ENCODE data around the gene DGCR6L.
"Not testable (repeated sequence)": the region's sequence is repeated elsewhere in the genome, so short reads cannot be mapped to it uniquely, and the experiment has no call there.

Gene DGCR6L

GRCh38 chr22:20319745-20320658 is at the start of gene DGCR6L:
Gene DGCR6L, minus strand, starts transcription at chr22:20320060. Its CDS starts 72 bp downstream, at chr22:20319988.
- DNase-seq (ENCODE audit: low spot score) = peak; percentile 96

- not testable (repeated sequence) for DNase-seq (ENCODE audit: low spot score)
Observed at GRCh38 chr22:20368875-20369274, 49.0 kb upstream of the DGCR6L start.

GRCh38 chr22:20366841-20367240 is 47.0 kb upstream of the DGCR6L start:
- not testable (repeated sequence) for DNase-seq (ENCODE audit: low spot score)

- DNase-seq (ENCODE audit: low spot score) = not testable (repeated sequence)
Observed at GRCh38 chr22:20364335-20365260, 44.7 kb upstream of the DGCR6L start.

- DNase-seq (ENCODE audit: low spot score) = not testable (repeated sequence)
Observed at GRCh38 chr22:20362403-20362802, 42.5 kb upstream of the DGCR6L start.

- not testable (repeated sequence) for DNase-seq (ENCODE audit: low spot score)
Observed at GRCh38 chr22:20361752-20362229, 41.9 kb upstream of the DGCR6L start.

- DNase-seq (ENCODE audit: low spot score) = not testable (repeated sequence)
Observed at GRCh38 chr22:20360866-20361751, 41.2 kb upstream of the DGCR6L start.

GRCh38 chr22:20360261-20360660 is 40.4 kb upstream of the DGCR6L start:
- not testable (repeated sequence) for DNase-seq (ENCODE audit: low spot score)

GRCh38 chr22:20358503-20359239 is 38.8 kb upstream of the DGCR6L start:
- DNase-seq (ENCODE audit: low spot score) = not testable (repeated sequence)

GRCh38 chr22:20357967-20358366 is 38.1 kb upstream of the DGCR6L start:
- not testable (repeated sequence) for DNase-seq (ENCODE audit: low spot score)

- not testable (repeated sequence) for DNase-seq (ENCODE audit: low spot score)
Observed at GRCh38 chr22:20356906-20357305, 37.0 kb upstream of the DGCR6L start.

- peak; percentile 12 for DNase-seq (ENCODE audit: low spot score)
Observed at GRCh38 chr22:20355939-20356636, 36.2 kb upstream of the DGCR6L start.

GRCh38 chr22:20354238-20354975 is 34.5 kb upstream of the DGCR6L start:
- DNase-seq (ENCODE audit: low spot score) = peak; percentile 58

GRCh38 chr22:20352536-20352935 is 32.7 kb upstream of the DGCR6L start:
- DNase-seq (ENCODE audit: low spot score) = peak; percentile 2

GRCh38 chr22:20346553-20346952 is 26.7 kb upstream of the DGCR6L start:
- DNase-seq (ENCODE audit: low spot score) = not testable (repeated sequence)

- not testable (repeated sequence) for DNase-seq (ENCODE audit: low spot score)
Observed at GRCh38 chr22:20338291-20338690, 18.4 kb upstream of the DGCR6L start.

- DNase-seq (ENCODE audit: low spot score) = not testable (repeated sequence)
Observed at GRCh38 chr22:20337807-20338206, 17.9 kb upstream of the DGCR6L start.

GRCh38 chr22:20336561-20336960 is 16.7 kb upstream of the DGCR6L start:
- DNase-seq (ENCODE audit: low spot score) = not testable (repeated sequence)

- not testable (repeated sequence) for DNase-seq (ENCODE audit: low spot score)
Observed at GRCh38 chr22:20328569-20328930, 8.7 kb upstream of the DGCR6L start.

Data from left forelimb (tissue), 1 donor.